Neural cell (in vitro differentiated cells): ENCODE results near the gene PLAAT5.

Experiments
- EP300 ChIP-seq: fragments of 450-650 bp; conservative IDR thresholded peaks from 2 replicates; pipeline ENCODE4 v1.6.1; 2014; ENCODE audit warnings: antibody characterized with exemption, mild to moderate bottlenecking, moderate library complexity; ENCODE audit not compliant: poor library complexity, severe bottlenecking
- EZH2 ChIP-seq: fragments of 200-600, 300-800 bp; shearing (Covaris generic), sonication (generic); IDR thresholded peaks from 2 replicates; pipeline ENCODE4 v1.6.1; 2014; ENCODE audit warnings: antibody characterized with exemption, low read length, borderline replicate concordance, mild to moderate bottlenecking; ENCODE audit not compliant: insufficient read depth, poor library complexity, severe bottlenecking
- MXI1 ChIP-seq: fragments of 450-650 bp; conservative IDR thresholded peaks from 2 replicates; pipeline ENCODE4 v1.6.1; 2014; ENCODE audit warnings: antibody characterized with exemption, mild to moderate bottlenecking; ENCODE audit not compliant: poor library complexity, severe bottlenecking
- POLR2AphosphoS5 ChIP-seq: IDR thresholded peaks from 2 replicates; pipeline ENCODE4 v1.6.1; 2012
- RAD21 ChIP-seq: fragments of 450-650 bp; conservative IDR thresholded peaks from 2 replicates; pipeline ENCODE4 v1.6.1; 2014; ENCODE audit warnings: antibody characterized with exemption, mild to moderate bottlenecking, moderate library complexity
- SMC3 ChIP-seq: fragments of 450-650 bp; conservative IDR thresholded peaks from 2 replicates; pipeline ENCODE4 v1.6.1; 2014; ENCODE audit warnings: antibody characterized with exemption, mild to moderate bottlenecking, moderate library complexity; ENCODE audit not compliant: poor library complexity
- TAF1 ChIP-seq: IDR thresholded peaks from 2 replicates; pipeline ENCODE4 v1.6.1; 2012; ENCODE audit warnings: low read depth
- TF ChIP-seq, protein P1 (sequence below): fragments of 450-650 bp; IDR thresholded peaks from 2 replicates; pipeline ENCODE4 v1.5.1; 2014; ENCODE audit warnings: antibody characterized with exemption, mild to moderate bottlenecking, moderate library complexity; ENCODE audit not compliant: poor library complexity, severe bottlenecking
- TF ChIP-seq, protein P2 (sequence below): IDR thresholded peaks from 2 replicates; pipeline ENCODE4 v1.6.1; 2012; ENCODE audit warnings: borderline replicate concordance

DNA sequence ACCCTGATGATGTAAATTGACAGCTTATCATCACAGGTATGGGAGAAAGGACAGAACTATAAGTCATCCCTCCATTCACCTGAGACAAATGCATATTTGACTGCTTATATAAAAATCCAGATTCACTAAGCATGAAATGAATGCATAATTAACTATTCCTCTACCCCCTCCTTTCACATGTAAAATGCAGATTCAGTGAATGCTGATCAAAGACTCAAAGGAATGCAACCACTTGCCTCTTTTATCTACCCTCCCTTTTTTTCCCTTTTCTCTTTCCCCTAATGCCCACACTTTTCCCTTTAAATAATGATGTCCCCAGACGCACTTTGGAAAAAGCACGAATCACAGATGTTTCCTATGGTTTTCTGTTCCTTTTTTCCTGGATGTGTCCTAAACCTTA, 41.1 kb upstream of the PLAAT5 start:
- TF ChIP-seq RAD21 (no peak), MXI1 (no peak), POLR2AphosphoS5 (no peak), EZH2 (no peak), EP300 (no peak), SMC3 (no peak), TAF1 (no peak)
- TF ChIP-seq, protein P1, sequence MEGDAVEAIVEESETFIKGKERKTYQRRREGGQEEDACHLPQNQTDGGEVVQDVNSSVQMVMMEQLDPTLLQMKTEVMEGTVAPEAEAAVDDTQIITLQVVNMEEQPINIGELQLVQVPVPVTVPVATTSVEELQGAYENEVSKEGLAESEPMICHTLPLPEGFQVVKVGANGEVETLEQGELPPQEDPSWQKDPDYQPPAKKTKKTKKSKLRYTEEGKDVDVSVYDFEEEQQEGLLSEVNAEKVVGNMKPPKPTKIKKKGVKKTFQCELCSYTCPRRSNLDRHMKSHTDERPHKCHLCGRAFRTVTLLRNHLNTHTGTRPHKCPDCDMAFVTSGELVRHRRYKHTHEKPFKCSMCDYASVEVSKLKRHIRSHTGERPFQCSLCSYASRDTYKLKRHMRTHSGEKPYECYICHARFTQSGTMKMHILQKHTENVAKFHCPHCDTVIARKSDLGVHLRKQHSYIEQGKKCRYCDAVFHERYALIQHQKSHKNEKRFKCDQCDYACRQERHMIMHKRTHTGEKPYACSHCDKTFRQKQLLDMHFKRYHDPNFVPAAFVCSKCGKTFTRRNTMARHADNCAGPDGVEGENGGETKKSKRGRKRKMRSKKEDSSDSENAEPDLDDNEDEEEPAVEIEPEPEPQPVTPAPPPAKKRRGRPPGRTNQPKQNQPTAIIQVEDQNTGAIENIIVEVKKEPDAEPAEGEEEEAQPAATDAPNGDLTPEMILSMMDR: no peak
- TF ChIP-seq, protein P2, sequence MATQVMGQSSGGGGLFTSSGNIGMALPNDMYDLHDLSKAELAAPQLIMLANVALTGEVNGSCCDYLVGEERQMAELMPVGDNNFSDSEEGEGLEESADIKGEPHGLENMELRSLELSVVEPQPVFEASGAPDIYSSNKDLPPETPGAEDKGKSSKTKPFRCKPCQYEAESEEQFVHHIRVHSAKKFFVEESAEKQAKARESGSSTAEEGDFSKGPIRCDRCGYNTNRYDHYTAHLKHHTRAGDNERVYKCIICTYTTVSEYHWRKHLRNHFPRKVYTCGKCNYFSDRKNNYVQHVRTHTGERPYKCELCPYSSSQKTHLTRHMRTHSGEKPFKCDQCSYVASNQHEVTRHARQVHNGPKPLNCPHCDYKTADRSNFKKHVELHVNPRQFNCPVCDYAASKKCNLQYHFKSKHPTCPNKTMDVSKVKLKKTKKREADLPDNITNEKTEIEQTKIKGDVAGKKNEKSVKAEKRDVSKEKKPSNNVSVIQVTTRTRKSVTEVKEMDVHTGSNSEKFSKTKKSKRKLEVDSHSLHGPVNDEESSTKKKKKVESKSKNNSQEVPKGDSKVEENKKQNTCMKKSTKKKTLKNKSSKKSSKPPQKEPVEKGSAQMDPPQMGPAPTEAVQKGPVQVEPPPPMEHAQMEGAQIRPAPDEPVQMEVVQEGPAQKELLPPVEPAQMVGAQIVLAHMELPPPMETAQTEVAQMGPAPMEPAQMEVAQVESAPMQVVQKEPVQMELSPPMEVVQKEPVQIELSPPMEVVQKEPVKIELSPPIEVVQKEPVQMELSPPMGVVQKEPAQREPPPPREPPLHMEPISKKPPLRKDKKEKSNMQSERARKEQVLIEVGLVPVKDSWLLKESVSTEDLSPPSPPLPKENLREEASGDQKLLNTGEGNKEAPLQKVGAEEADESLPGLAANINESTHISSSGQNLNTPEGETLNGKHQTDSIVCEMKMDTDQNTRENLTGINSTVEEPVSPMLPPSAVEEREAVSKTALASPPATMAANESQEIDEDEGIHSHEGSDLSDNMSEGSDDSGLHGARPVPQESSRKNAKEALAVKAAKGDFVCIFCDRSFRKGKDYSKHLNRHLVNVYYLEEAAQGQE: no peak
